GM23338 (cell line): ENCODE measurements around the gene IMMP2L.

Source experiments
- CTCF ChIP-seq, 2 experiments: fragments of 200-600 bp in 1 of 2; sonication (generic) in 1 of 2; conservative IDR thresholded peaks; 2 replicates each; pipeline versions ENCODE4 v1.5.1 to v1.6.1; 2016 to 2017; ENCODE audit warnings: antibody characterized with exemption in 2 of 2, low read depth in 2 of 2, mild to moderate bottlenecking in 2 of 2, moderate library complexity in 1 of 2
- NANOG ChIP-seq: IDR thresholded peaks from 2 replicates; pipeline ENCODE4 v1.6.1; 2016; ENCODE audit warnings: antibody characterized with exemption, borderline replicate concordance
- POLR2AphosphoS5 ChIP-seq: IDR thresholded peaks from 2 replicates; pipeline ENCODE4 v1.6.1; 2016; ENCODE audit warnings: antibody characterized with exemption, low read depth

GRCh38 chr7:111266613-111267012 is 295.7 kb downstream of the IMMP2L start:
- TF ChIP-seq POLR2AphosphoS5 (no peak), CTCF (conservative IDR thresholded peaks at IDR 0.05; ENCODE audit: low read depth in 2 of 2) (no peak), NANOG (no peak)
